Transverse colon (tissue), 3 donors: ENCODE results near the gene GAS2L1.

Experiments
- CTCF ChIP-seq, 5 experiments: fragments of 200-600 bp in 3 of 5; fragments of 450-650 bp in 2 of 5; sonication (generic) in 3 of 5; IDR thresholded peaks; 1 replicate in 2 of 5; 2 replicates in 3 of 5; pipeline ENCODE4 v1.5.1; 2016 to 2017; ENCODE audit warnings: antibody characterized with exemption in 5 of 5, inconsistent platforms in 3 of 5, mild to moderate bottlenecking in 2 of 5, moderate library complexity in 1 of 5
- POLR2A ChIP-seq: fragments of 450-650 bp; IDR thresholded peaks from one replicate; pipeline ENCODE4 v1.6.1; 2016; ENCODE audit warnings: antibody characterized with exemption, mild to moderate bottlenecking, moderate library complexity

- no peak for TF ChIP-seq CTCF (IDR thresholded peaks at IDR 0.05)
- TF ChIP-seq POLR2A = no peak
These were observed 37.2 kb upstream of the GAS2L1 start for GRCh38 chr22:29269230-29269604.
